NCI-H2029 (cell line): ENCODE results near the gene TSPAN5.

Experiments
- DNase-seq: peaks from one replicate; lab custom pipeline; 2025; lab: John Stamatoyannopoulos, UW

TSPAN5 gene

DNA sequence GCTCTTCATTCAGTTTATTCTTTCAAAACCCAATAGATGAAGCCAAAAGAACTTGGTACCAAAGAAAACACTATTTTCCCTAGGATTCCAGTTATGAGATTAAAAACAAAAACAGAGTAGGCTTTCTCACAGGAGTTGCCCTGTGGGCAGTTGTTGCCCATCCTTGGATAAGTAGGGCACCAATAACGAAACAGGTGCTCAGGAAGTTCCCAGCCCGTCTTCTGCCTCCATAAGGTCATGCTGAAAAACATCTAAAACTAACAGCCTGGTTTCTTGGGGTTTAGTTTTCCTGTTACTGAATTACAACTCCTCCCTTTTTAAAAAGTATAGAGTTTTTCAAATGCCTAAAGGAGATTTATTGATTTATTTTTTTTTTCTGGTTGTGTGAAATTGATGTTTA is 14.7 kb downstream of the TSPAN5 start:
- DNase-seq: no peak

DNA sequence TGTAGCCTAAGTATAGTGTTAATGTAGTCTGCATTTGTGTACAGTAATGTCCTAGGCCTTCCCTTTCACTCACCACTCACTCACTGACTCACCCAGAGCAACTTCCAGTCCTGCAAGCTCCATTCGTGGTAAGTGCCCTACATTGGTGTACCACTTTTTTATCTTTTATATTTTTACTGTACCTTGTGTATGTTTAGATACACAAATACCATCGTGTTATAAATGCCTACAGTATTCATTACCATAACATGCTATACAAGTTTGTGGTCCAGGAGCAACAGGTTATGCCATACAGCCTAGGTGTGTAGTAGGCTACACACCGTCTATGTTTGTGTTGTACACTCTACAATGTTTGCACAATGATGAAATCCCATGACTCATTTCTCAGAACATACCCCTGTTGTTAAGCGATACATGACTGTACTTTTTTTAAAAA is 15.4 kb downstream of the TSPAN5 start:
- DNase-seq: no peak

- DNase-seq: no peak
Observed at GRCh38 chr4:98641906-98642668, 16.3 kb downstream of the TSPAN5 start.

GRCh38 chr4:98641376-98641775 is 17.0 kb downstream of the TSPAN5 start:
- no peak for DNase-seq

DNA sequence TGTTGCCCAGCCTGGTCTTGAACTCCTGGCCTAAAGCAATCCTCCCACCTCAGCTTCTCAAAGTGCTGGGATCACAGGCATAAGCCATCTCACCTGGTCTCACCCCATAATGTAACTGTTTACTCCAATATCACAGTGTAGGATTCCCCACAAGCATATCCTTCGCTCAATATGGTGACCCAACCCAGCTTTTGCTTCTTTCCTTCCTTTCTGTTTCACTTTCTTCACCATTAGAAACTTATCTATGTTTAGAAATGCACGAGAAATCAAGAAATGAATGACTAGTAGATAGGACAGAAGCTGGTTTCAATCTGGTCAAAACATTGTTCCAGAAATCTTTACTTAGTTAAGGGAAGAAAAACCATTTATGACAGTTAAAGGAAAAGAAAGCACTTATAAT is 18.9 kb downstream of the TSPAN5 start:
- no peak for DNase-seq

GRCh38 chr4:98639108-98639507 is 19.3 kb downstream of the TSPAN5 start:
- no peak for DNase-seq

DNA sequence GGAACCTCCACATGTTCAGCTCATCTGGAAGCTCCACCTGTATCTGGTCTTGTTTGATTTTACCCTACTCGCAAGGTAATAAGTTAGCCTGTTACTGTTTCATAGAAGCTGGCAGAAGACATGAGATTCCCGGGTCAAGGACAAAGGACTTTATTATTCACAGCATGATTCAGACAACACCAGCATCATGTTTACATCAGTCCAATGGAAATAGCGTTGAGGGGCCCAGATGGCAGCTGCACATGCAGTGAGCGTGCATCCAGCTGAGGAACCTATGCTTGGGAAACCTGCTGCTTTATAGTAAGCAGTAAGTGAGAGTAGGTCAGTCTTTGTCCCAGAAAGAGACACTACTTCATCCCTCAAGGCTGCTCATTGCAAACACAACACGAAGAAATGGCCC is 19.8 kb downstream of the TSPAN5 start:
- no peak for DNase-seq

DNA sequence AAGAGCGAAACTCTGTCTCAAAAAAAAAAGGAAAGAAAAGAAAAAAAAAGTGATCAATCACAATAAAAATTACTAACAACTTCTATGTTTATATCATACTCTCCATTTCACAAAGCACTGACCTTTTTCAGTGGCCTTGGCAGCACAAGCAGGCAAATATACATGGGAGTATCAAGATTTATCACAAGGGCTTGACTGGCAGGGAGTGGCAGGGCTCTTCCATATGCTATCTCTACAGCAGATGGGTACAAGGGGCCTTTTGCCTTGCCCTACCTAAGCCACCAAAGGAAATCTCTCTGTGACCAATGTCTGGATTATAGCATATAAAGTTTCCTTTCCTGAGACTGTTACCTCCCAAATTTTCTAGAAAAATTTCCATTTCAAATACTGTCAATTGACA is 24.4 kb downstream of the TSPAN5 start:
- DNase-seq: no peak

- DNase-seq: no peak
Observed at GRCh38 chr4:98633159-98633558, 25.3 kb downstream of the TSPAN5 start.

- DNase-seq: no peak
Observed at GRCh38 chr4:98632258-98632657, 26.2 kb downstream of the TSPAN5 start.

DNA sequence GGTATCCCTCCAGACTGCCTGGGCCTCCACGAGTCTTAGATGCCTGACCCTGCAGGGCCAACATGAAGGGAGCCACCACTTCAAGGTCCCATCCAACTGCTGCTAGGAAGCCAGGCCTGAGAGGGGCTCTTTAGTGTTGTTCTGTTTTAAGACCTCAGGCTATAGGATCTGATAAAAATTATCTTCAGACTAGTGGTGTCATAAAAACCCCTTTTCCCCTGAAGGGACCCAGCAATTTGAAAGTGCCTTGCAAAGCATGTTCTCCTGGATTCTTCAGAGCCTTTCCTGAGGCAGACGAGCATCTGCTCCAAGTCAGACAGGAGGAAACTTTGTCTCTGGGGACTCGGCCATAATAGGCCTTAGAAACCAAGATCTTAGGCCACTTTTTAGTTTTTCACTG is 26.9 kb downstream of the TSPAN5 start:
- no peak for DNase-seq

DNA sequence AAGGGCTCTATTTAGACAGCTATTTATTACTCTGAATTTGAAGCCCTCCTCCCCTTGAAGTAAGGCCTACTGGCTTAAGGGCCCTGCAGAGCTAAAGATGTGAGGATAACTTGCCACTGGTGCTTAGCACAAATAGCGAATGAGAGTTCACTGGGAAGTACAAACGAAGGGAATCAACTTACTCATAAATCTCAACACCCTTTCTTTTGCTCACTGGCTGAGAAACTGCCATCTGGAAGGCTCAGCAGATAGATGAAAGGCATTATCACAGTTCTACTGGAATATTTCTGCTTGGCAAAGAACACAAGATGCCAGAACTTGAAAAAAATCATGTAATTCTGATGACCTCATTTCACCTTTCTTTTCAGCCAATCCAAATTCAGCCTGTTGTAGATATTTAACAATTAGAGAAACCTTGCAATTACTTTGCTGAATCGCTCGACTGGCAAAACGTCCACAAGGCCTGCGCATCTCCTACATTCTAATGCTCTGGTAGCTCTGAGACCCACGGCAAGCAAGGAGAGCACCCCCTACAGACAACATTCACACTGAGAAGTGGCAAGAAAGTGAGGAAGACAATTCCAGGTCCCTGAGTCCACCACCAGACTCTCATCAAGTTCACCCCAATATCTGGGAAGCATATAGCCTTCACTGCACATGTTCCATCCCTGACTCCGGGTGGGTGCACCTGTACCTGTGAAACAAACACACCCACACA is 27.5 kb downstream of the TSPAN5 start:
- no peak for DNase-seq

GRCh38 chr4:98627531-98628257 is 30.7 kb downstream of the TSPAN5 start:
- DNase-seq: no peak

DNA sequence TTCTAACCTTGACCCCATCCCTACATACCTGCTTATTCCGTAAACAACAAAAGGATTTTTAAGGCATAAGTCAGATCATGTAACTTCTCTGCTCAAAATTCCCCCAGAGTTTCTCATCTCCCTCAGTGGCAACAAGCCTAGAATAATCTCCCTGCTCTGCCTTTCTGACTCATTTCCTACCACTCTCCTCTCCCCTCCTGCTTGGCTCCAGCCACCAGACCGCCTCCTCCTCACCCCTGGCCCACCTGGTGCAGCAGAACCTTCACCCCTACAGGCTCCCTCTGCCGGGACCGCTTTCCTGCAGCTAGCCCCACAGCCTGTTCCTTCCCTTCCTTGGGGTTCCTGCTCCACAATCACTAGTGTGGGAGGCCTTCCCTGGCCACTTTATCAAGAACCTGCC is 32.1 kb downstream of the TSPAN5 start:
- DNase-seq: no peak

DNA sequence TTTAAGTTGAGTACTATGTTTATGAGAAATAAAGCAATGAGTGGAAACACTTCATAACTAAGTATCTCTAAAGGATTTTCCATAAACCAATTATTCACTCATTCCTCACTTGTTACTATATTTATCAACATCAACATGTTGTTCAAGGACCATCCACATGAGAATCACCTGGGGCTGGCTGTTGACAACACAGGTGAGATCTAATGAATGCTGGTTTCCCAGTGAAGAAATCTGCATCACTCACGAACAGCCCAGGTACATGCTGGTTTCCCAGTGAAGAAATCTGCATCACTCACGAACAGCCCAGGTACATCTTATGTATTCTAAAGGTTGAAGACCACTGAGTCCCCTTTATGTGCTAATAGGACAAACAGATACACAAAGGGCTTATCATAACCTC is 32.5 kb downstream of the TSPAN5 start:
- no peak for DNase-seq

DNA sequence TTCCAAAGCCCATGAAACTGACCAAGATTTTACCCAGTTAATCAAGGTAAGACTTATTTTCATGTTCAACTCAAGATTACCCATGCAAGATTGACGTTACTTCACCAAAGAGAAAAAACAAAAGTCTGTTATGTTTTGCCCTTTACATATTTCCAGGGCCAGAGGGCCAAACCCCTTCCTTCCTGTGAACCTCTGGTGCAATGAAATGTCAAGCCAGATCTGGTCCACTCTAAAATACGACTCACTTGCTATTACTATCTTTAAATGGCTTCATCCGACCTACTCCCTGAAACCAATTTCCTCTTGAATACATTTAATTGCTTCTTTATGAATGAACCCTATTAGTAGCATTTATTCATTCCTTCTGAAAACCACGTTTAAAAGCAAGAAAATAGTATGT is 33.0 kb downstream of the TSPAN5 start:
- no peak for DNase-seq

DNA sequence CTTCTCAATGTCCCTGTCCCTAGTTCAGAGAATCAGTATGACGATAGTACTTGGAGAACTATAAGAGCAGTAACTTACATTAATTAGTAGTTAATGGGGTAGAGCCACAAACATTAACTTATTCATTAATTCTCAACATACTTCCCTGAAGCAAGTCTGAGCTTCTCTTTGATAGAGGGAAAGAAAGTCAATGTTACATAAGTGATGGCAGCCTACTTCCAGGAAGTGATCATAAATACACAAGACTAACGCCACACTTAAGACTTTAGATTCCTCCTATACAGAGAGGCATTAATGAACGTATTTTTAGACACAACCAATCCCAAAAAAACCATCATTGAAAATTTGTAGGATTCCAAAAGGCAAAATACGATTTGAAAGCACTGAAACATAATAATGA is 33.8 kb downstream of the TSPAN5 start:
- no peak for DNase-seq

- DNase-seq: no peak
Observed at GRCh38 chr4:98624144-98624543, 34.3 kb downstream of the TSPAN5 start.

DNA sequence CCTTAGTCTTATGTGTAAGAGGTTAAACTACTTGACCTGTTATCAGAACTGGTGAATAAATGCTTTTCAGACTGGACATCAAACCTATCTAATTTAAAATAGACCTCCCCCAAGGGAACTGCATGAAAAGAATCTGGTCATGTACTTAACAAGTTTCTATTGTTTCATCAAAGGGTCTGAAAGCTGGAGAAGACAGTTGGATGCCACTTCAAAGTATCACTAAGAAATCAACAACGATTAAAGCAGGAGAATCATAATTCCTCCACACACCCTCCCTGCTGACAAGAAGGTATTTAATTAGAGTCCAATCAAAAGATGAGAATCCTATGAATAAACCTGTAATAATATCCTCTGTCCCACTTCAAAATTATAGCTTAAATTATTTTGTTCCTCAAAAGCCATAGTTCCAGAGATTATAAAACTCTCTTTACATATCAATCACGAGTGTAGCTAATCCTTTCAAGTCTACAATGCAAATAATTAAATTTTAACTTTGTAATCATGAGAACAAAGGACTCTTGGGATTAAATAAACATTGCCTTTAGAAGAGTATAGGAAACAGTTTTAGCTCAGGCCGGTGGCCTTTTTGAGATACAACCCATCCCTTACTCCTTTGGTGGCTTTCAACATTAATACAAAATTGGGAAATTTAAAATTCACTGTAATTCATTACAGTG is 35.1 kb downstream of the TSPAN5 start:
- DNase-seq: no peak

- no peak for DNase-seq
Observed at GRCh38 chr4:98620087-98620784, 38.2 kb downstream of the TSPAN5 start.

GRCh38 chr4:98619180-98619579 is 39.2 kb downstream of the TSPAN5 start:
- DNase-seq: no peak

DNA sequence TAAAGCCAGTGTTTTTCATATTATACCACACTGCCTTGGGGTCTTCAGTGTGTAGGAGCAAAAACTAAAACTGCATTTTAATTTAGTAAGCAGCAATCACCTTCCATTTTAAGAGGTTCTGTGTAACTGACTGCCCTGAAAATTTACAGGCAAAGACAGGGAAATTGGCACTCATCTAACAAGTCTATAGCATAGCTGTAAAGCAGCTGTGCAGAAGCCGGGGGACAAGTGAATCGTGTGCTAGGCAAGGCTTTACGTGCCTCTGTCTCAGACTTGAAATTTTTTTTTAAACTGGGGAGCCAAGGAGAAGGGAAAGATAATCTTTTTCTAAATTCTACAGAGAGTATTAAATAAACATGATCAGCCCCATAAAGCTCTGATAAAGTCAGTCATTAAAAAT is 39.7 kb downstream of the TSPAN5 start:
- no peak for DNase-seq
